Keratinocyte (primary cell): ENCODE data around the gene CBL. TPM values are rescaled to one million over a fixed set of nuclear protein-coding genes. Genes with fewer than 3 reads are reported as not detected.

Source experiments
- DNase-seq: peaks from one replicate; pipeline ENCODE4 v3.0.0-alpha.2; 2011; ENCODE audit warnings: low read depth, missing footprints, low spot score
- FAIRE-seq: peaks from 2 replicates; lab custom pipeline; 2011; peaks lifted over from hg19 to GRCh38; lab: Jason Lieb, UNC
- H2AFZ ChIP-seq: 2 replicates; pipeline ENCODE4 v1.6.0; 2012; ENCODE audit warnings: low read length, control low read depth, inconsistent platforms; ENCODE audit not compliant: control insufficient read depth
- H3K27ac ChIP-seq: 2 replicates; pipeline ENCODE4 v1.5.1; 2011; ENCODE audit warnings: low read length; ENCODE audit not compliant: control insufficient read depth, insufficient read depth
- H3K27me3 ChIP-seq: 3 replicates; pipeline ENCODE4 v1.6.0; 2011; ENCODE audit warnings: low read length; ENCODE audit not compliant: control insufficient read depth, insufficient read depth; ENCODE audit errors: extremely low read depth
- H3K36me3 ChIP-seq, 2 experiments: 2 replicates in 1 of 2; 3 replicates in 1 of 2; pipeline ENCODE4 v1.5.1; 2011; ENCODE audit warnings: low read length in 2 of 2, mild to moderate bottlenecking in 1 of 2; ENCODE audit not compliant: control insufficient read depth in 2 of 2, insufficient read depth in 2 of 2; ENCODE audit errors: extremely low read depth in 1 of 2
- H3K4me1 ChIP-seq: 3 replicates; pipeline ENCODE4 v1.5.1; 2011; ENCODE audit warnings: low read length; ENCODE audit not compliant: control insufficient read depth, insufficient read depth; ENCODE audit errors: extremely low read depth
- H3K4me2 ChIP-seq: 3 replicates; pipeline ENCODE4 v1.6.0; 2011; ENCODE audit warnings: low read depth, low read length; ENCODE audit not compliant: control insufficient read depth, insufficient read depth; ENCODE audit errors: extremely low read depth
- H3K4me3 ChIP-seq, 3 experiments: fragments of 200-600 bp in 1 of 3; sonication (generic) in 1 of 3; 2 replicates in 2 of 3; 3 replicates in 1 of 3; pipeline ENCODE4 v1.5.1; 2011 to 2016; ENCODE audit warnings: low read length in 3 of 3, mild to moderate bottlenecking in 3 of 3, control low read depth in 2 of 3, inconsistent platforms in 1 of 3, low read depth in 1 of 3, mixed read lengths in 1 of 3, mixed run types in 1 of 3, moderate library complexity in 1 of 3; ENCODE audit not compliant: control insufficient read depth in 2 of 3, insufficient read depth in 2 of 3; ENCODE audit errors: extremely low read depth in 1 of 3
- H3K79me2 ChIP-seq: 2 replicates; pipeline ENCODE4 v1.6.0; 2012; ENCODE audit warnings: low read length; ENCODE audit not compliant: control insufficient read depth, insufficient read depth
- H3K9ac ChIP-seq: 3 replicates; pipeline ENCODE4 v1.6.0; 2011; ENCODE audit warnings: low read length; ENCODE audit not compliant: control insufficient read depth, insufficient read depth; ENCODE audit errors: extremely low read depth
- H3K9me1 ChIP-seq: 3 replicates; pipeline ENCODE4 v1.6.0; 2011; ENCODE audit warnings: low read length; ENCODE audit not compliant: control insufficient read depth, insufficient read depth; ENCODE audit errors: extremely low read depth
- H3K9me3 ChIP-seq: 2 replicates; pipeline ENCODE4 v1.5.1; 2012; ENCODE audit warnings: low read depth, low read length; ENCODE audit not compliant: control insufficient read depth
- H4K20me1 ChIP-seq: 3 replicates; pipeline ENCODE4 v1.6.0; 2011; ENCODE audit warnings: low read length; ENCODE audit not compliant: control insufficient read depth, insufficient read depth; ENCODE audit errors: extremely low read depth
- EZH2 ChIP-seq: IDR thresholded peaks from one replicate; pipeline ENCODE4 v1.6.1; 2012; ENCODE audit warnings: inconsistent platforms, mild to moderate bottlenecking, low read length, moderate library complexity
- dilution Hi-C: fragments of 300-500 bp; cut with MboI; formaldehyde crosslinking; loops from one replicate; pipeline ENCODE4 v1.7.0; 2020; ENCODE audit warnings: low sequenced_read_pairs; ENCODE audit not compliant: extremely low pct_ligation_motif_present
- polyA plus RNA-seq, 5 experiments: library from polyadenylated mRNA; depleted of rRNA in 3 of 5; stranded (reverse) in 3 of 5; stranded (forward) in 1 of 5; unstranded in 1 of 5; fragments of >200 nt; gene quantifications; 1 replicate in 1 of 5; 2 replicates in 3 of 5; 3 replicates in 1 of 5; pipeline versions ENCODE4 v1.2.1 to v1.2.3, GENCODE V29; 2011 to 2012; ENCODE audit warnings: missing spikeins in 2 of 5, low read depth in 1 of 5, low replicate concordance in 1 of 5
- TF ChIP-seq, protein P1 (sequence below), 3 experiments: IDR thresholded peaks in 1 of 3; conservative IDR thresholded peaks in 1 of 3; optimal IDR thresholded peaks in 1 of 3; 2 replicates in 2 of 3; 3 replicates in 1 of 3; pipeline versions ENCODE3 to v1.5.1; 2011; ENCODE audit warnings: low read length in 3 of 3, mild to moderate bottlenecking in 3 of 3, moderate library complexity in 2 of 3, control low read depth in 1 of 3, inconsistent platforms in 1 of 3; ENCODE audit not compliant: insufficient read depth in 2 of 3; ENCODE audit errors: extremely low read depth in 1 of 3

Gene CBL
- polyA plus RNA-seq, 1 donor (not counting 4 experiments of a cell fraction or from before 2014, with no cell fraction given): 14.1 TPM

- no peak overlapping the region for H3K27ac ChIP-seq
- no peaks in the 10 kb centered on the region for H3K9me3 ChIP-seq
- no peaks in the 10 kb centered on the region for H3K9me1 ChIP-seq
- no peak for DNase-seq
- dilution Hi-C loops: no loop called here
- FAIRE-seq: no peak
- no peak overlapping the region for H2AFZ ChIP-seq
- no peaks in the 10 kb centered on the region for H3K79me2 ChIP-seq
- no peak overlapping the region for H3K4me2 ChIP-seq
- no peaks in the 10 kb centered on the region for H3K4me1 ChIP-seq
- H3K9ac ChIP-seq: no peak overlapping the region
- no peaks in the 10 kb centered on the region for H4K20me1 ChIP-seq
- H3K27me3 ChIP-seq: no peaks in the 10 kb centered on the region
- H3K36me3 ChIP-seq: no peaks in the 10 kb centered on the region
- no peak for TF ChIP-seq EZH2
- TF ChIP-seq, protein P1, sequence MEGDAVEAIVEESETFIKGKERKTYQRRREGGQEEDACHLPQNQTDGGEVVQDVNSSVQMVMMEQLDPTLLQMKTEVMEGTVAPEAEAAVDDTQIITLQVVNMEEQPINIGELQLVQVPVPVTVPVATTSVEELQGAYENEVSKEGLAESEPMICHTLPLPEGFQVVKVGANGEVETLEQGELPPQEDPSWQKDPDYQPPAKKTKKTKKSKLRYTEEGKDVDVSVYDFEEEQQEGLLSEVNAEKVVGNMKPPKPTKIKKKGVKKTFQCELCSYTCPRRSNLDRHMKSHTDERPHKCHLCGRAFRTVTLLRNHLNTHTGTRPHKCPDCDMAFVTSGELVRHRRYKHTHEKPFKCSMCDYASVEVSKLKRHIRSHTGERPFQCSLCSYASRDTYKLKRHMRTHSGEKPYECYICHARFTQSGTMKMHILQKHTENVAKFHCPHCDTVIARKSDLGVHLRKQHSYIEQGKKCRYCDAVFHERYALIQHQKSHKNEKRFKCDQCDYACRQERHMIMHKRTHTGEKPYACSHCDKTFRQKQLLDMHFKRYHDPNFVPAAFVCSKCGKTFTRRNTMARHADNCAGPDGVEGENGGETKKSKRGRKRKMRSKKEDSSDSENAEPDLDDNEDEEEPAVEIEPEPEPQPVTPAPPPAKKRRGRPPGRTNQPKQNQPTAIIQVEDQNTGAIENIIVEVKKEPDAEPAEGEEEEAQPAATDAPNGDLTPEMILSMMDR (optimal IDR thresholded peaks at IDR 0.05 in 1 of 3, IDR thresholded peaks at IDR 0.05 in 1 of 3, conservative IDR thresholded peaks at IDR 0.05 in 1 of 3; ENCODE audit: extremely low read depth in 1 of 3, insufficient read depth in 2 of 3, low read length in 3 of 3): no peak
- no peak overlapping the region for H3K4me3 ChIP-seq
These were observed 12.5 kb upstream of the CBL start for GRCh38 chr11:119193626-119194025.

DNA sequence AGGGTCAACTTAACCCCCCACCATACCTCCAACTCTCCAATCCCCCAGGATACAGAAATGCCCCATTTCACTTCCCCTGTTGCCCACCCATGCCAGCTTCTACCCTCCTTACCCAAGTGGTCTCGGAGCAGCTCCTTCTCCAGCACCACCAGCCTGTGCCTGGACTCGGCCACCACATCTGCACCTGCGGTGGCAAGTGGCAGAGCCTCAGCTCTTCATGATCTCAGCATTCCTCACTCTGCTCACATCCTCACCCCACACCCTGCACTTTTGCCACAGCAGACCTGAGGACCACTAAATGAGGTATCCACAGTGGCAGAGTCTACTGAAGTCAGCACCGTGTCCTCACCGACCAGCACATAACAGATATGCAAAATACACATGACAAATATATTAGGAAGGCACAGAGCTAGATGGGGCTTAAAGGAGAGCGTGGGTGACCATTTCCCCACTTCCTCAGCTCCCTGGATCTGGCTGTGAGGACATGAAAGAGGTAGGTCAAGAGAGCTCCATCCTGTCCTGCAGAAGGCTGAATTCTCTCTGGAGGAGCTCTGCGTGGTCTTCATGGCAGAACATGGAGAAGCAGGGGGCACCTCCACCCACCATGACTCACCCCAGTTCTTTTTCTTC is 11.2 kb upstream of the CBL start:
- no peaks in the 10 kb centered on the region for H4K20me1 ChIP-seq
- dilution Hi-C loops: no loop called here
- no peak overlapping the region for H3K9ac ChIP-seq
- FAIRE-seq: no peak
- no peaks in the 10 kb centered on the region for H3K27me3 ChIP-seq
- H3K4me1 ChIP-seq: no peaks in the 10 kb centered on the region
- no peak overlapping the region for H3K4me3 ChIP-seq
- no peak overlapping the region for H3K27ac ChIP-seq
- no peaks in the 10 kb centered on the region for H3K36me3 ChIP-seq
- DNase-seq: no peak
- no peak overlapping the region for H2AFZ ChIP-seq
- H3K9me1 ChIP-seq: no peaks in the 10 kb centered on the region
- TF ChIP-seq, protein P1 (optimal IDR thresholded peaks at IDR 0.05 in 1 of 3, IDR thresholded peaks at IDR 0.05 in 1 of 3, conservative IDR thresholded peaks at IDR 0.05 in 1 of 3; ENCODE audit: extremely low read depth in 1 of 3, insufficient read depth in 2 of 3, low read length in 3 of 3): no peak
- TF ChIP-seq EZH2: no peak
- H3K4me2 ChIP-seq: no peak overlapping the region
- H3K9me3 ChIP-seq: no peaks in the 10 kb centered on the region
- H3K79me2 ChIP-seq: no peaks in the 10 kb centered on the region
